ENCODE measurements around the gene CERS6. TPM values are rescaled to one million over a fixed set of nuclear protein-coding genes. Genes with fewer than 3 reads are reported as not detected.

The CERS6 gene
- total and polyA plus RNA-seq, 12 donors = 5.0 to 110 (median 29.6) TPM

GRCh38 chr2:168607992-168608391 is 151.9 kb downstream of the CERS6 start:
- no peaks in the 10 kb centered on the region for H3K27me3 ChIP-seq

GRCh38 chr2:168608796-168609195 is 152.7 kb downstream of the CERS6 start:
- Histone ChIP-seq H3K27ac (no peak overlapping the region), H3K27me3 (no peaks in the 10 kb centered on the region), H3K4me1 (replicated peaks in 1 of 2) (no peaks in the 10 kb centered on the region), H3K4me3 (no peak overlapping the region), H3K9me3 (replicated peaks in 1 of 3) (no peaks in the 10 kb centered on the region), H3K36me3 (replicated peaks in 1 of 2) (no peaks in the 10 kb centered on the region)
- no peak for TF ChIP-seq CTCF (IDR thresholded peaks at IDR 0.05)
- no peak for TF ChIP-seq POLR2A (IDR thresholded peaks at IDR 0.05)
- intact Hi-C loops (cut with DNase I) = no loop called here
- DNase-seq = no peak

More at GRCh38 chr2:168607992-168608391, 151.9 kb downstream of the CERS6 start:
- no peak for DNase-seq
- no peaks in the 10 kb centered on the region for H3K4me1 ChIP-seq (replicated peaks in 1 of 2)
- 72 to 81% (median 77%) methylated on average over 2 of the region's 2 CpGs for WGBS, 4 donors
- no peak overlapping the region for H3K4me3 ChIP-seq
- no peaks in the 10 kb centered on the region for H3K9me3 ChIP-seq (replicated peaks in 1 of 3)
- H3K27ac ChIP-seq = no peak overlapping the region
- H3K36me3 ChIP-seq (replicated peaks in 1 of 2) = no peaks in the 10 kb centered on the region
- intact Hi-C loops (cut with DNase I) = no loop called here
- TF ChIP-seq CTCF (IDR thresholded peaks at IDR 0.05) = no peak
- no peak for TF ChIP-seq POLR2A (IDR thresholded peaks at IDR 0.05)

GRCh38 chr2:168611091-168611490 is 155.0 kb downstream of the CERS6 start:
- no peak for DNase-seq
- TF ChIP-seq POLR2A (IDR thresholded peaks at IDR 0.05) = no peak
- no peak for TF ChIP-seq CTCF (IDR thresholded peaks at IDR 0.05)
- Histone ChIP-seq H3K4me1 (replicated peaks in 1 of 2) (no peaks in the 10 kb centered on the region), H3K36me3 (replicated peaks in 1 of 2) (no peaks in the 10 kb centered on the region), H3K27ac (no peak overlapping the region), H3K9me3 (replicated peaks in 1 of 3) (no peaks in the 10 kb centered on the region), H3K4me3 (no peak overlapping the region), H3K27me3 (no peaks in the 10 kb centered on the region)
- intact Hi-C loops (cut with DNase I) = no loop called here

GRCh38 chr2:168611896-168612650 is 156.0 kb downstream of the CERS6 start:
- Histone ChIP-seq H3K4me1 (replicated peaks in 1 of 2) (no peaks in the 10 kb centered on the region), H3K36me3 (replicated peaks in 1 of 2) (no peaks in the 10 kb centered on the region), H3K27ac (no peak overlapping the region), H3K27me3 (no peaks in the 10 kb centered on the region), H3K4me3 (no peak overlapping the region), H3K9me3 (replicated peaks in 1 of 3) (no peaks in the 10 kb centered on the region)
- DNase-seq = no peak
- intact Hi-C loops (cut with DNase I) = no loop called here
- TF ChIP-seq POLR2A (IDR thresholded peaks at IDR 0.05) (no peak), CTCF (IDR thresholded peaks at IDR 0.05) (no peak)
- WGBS, 4 donors = 91 to 99% (median 96%) methylated on average over 4 of the region's 4 CpGs
